Measurements from ENCODE around the gene ANLN.
"Not testable (repeated sequence)": the region's sequence is repeated elsewhere in the genome, so short reads cannot be mapped to it uniquely, and the experiment has no call there.

The ANLN gene

GRCh38 chr7:36415144-36415543, 25.5 kb downstream of the ANLN start:
- no peak for DNase-seq (ENCODE audit: low spot score)

GRCh38 chr7:36416251-36416650, 26.6 kb downstream of the ANLN start:
- DNase-seq (ENCODE audit: low spot score) = no peak

- DNase-seq (ENCODE audit: low spot score) = no peak
These were observed 30.6 kb downstream of the ANLN start for GRCh38 chr7:36420307-36420706.

- no peak for DNase-seq (ENCODE audit: low spot score)
These were observed 32.4 kb downstream of the ANLN start for GRCh38 chr7:36422072-36422471.

GRCh38 chr7:36423633-36424032, 34.0 kb downstream of the ANLN start:
- DNase-seq (ENCODE audit: low spot score) = no peak

- DNase-seq (ENCODE audit: low spot score) = no peak
These were observed 40.5 kb downstream of the ANLN start for GRCh38 chr7:36430186-36430585.

- DNase-seq (ENCODE audit: low spot score) = no peak
These were observed 41.2 kb downstream of the ANLN start for GRCh38 chr7:36430881-36431280.

GRCh38 chr7:36438211-36438610, 48.5 kb downstream of the ANLN start:
- no peak for DNase-seq (ENCODE audit: low spot score)

- DNase-seq (ENCODE audit: low spot score) = no peak
These were observed 50.0 kb downstream of the ANLN start for GRCh38 chr7:36439624-36440023.

- peak; percentile 1 for DNase-seq (ENCODE audit: low spot score)
These were observed 51.2 kb downstream of the ANLN start for GRCh38 chr7:36440880-36441279.

- DNase-seq (ENCODE audit: low spot score) = no peak
These were observed 51.8 kb downstream of the ANLN start for GRCh38 chr7:36441344-36442022.

GRCh38 chr7:36448781-36449379, 59.2 kb downstream of the ANLN start:
- DNase-seq (ENCODE audit: low spot score) = no peak

GRCh38 chr7:36449685-36450084, 60.0 kb downstream of the ANLN start:
- no peak for DNase-seq (ENCODE audit: low spot score)

GRCh38 chr7:36453769-36454168, 64.1 kb downstream of the ANLN start:
- DNase-seq (ENCODE audit: low spot score) = no peak

- DNase-seq (ENCODE audit: low spot score) = no peak
These were observed 66.0 kb downstream of the ANLN start for GRCh38 chr7:36455646-36456045.

GRCh38 chr7:36456138-36456537, 66.5 kb downstream of the ANLN start:
- no peak for DNase-seq (ENCODE audit: low spot score)

GRCh38 chr7:36456548-36456947, 66.9 kb downstream of the ANLN start:
- DNase-seq (ENCODE audit: low spot score) = no peak

- DNase-seq (ENCODE audit: low spot score) = no peak
These were observed 69.7 kb downstream of the ANLN start for GRCh38 chr7:36459236-36459960.

- no peak for DNase-seq (ENCODE audit: low spot score)
These were observed 71.3 kb downstream of the ANLN start for GRCh38 chr7:36460811-36461429.

- no peak for DNase-seq (ENCODE audit: low spot score)
These were observed 73.0 kb downstream of the ANLN start for GRCh38 chr7:36462551-36463137.

- DNase-seq (ENCODE audit: low spot score) = no peak
These were observed 74.6 kb downstream of the ANLN start for GRCh38 chr7:36464271-36464670.

- not testable (repeated sequence) for DNase-seq (ENCODE audit: low spot score)
These were observed 76.3 kb downstream of the ANLN start for GRCh38 chr7:36466001-36466400.
